Bronchial epithelial cell (primary cell): ENCODE results near the gene CD22. TPM values are rescaled to one million over a fixed set of nuclear protein-coding genes. Genes with fewer than 3 reads are reported as not detected.

Experiments used
- DNase-seq: peaks from one replicate; pipeline ENCODE4 v3.0.0-alpha.2; 2010; ENCODE audit warnings: low read depth
- FAIRE-seq: peaks from 2 replicates; lab custom pipeline; 2011; peaks lifted over from hg19 to GRCh38; lab: Jason Lieb, UNC
- H3K27me3 ChIP-seq: 2 replicates; pipeline ENCODE4 v1.5.1; 2011; ENCODE audit warnings: low read length; ENCODE audit not compliant: control insufficient read depth, insufficient read depth
- H3K36me3 ChIP-seq: 2 replicates; pipeline ENCODE4 v1.5.1; 2011; ENCODE audit warnings: low read length; ENCODE audit not compliant: control insufficient read depth, insufficient read depth
- H3K4me3 ChIP-seq: 2 replicates; pipeline ENCODE4 v1.5.1; 2011; ENCODE audit warnings: mild to moderate bottlenecking, low read depth, low read length, control low read depth
- total RNA-seq: library from RNA; depleted of rRNA; stranded (reverse); fragments of >200 nt; gene quantifications from 2 replicates; pipeline ENCODE4 v1.2.1, GENCODE V29; 2014
- TF ChIP-seq, protein P1 (sequence below): IDR thresholded peaks from 2 replicates; pipeline ENCODE4 v1.5.1; 2011; ENCODE audit warnings: mild to moderate bottlenecking, moderate library complexity, low read length, control low read depth, inconsistent platforms; ENCODE audit not compliant: insufficient read depth, severe bottlenecking

Gene CD22
- total RNA-seq = 0.53 TPM in 1 of 2 replicates, not detected in the other

DNA sequence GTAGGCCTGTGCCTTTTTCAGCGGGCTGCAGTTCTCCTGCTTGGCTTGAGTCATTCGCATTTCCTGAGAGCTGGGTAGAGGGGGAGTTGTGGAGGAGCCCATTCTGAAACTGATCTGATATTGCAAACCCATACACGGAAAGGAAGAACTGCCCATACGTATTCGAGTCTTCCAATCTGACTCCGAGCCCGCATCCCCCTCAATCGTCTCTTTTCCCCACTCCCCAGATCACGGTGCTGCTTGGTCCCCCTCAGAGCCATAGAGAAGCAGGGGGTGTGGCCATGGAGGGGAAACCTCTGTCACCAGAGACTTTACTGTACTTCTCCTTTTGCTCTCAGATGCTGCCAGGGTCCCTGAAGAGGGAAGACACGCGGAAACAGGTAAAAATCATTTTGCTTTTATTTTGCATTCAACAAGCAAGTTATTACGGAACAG, at the start of gene CD22:
CD22 (plus strand) TSS at position 337 of the 435 bp plus-strand sequence. CDS start 2,854 bp downstream, outside the sequence.
- Histone ChIP-seq H3K27me3 (no peaks in the 10 kb centered on the region), H3K36me3 (no peaks in the 10 kb centered on the region), H3K4me3 (no peak within 1 kb of the TSS)
- TF ChIP-seq, protein P1, sequence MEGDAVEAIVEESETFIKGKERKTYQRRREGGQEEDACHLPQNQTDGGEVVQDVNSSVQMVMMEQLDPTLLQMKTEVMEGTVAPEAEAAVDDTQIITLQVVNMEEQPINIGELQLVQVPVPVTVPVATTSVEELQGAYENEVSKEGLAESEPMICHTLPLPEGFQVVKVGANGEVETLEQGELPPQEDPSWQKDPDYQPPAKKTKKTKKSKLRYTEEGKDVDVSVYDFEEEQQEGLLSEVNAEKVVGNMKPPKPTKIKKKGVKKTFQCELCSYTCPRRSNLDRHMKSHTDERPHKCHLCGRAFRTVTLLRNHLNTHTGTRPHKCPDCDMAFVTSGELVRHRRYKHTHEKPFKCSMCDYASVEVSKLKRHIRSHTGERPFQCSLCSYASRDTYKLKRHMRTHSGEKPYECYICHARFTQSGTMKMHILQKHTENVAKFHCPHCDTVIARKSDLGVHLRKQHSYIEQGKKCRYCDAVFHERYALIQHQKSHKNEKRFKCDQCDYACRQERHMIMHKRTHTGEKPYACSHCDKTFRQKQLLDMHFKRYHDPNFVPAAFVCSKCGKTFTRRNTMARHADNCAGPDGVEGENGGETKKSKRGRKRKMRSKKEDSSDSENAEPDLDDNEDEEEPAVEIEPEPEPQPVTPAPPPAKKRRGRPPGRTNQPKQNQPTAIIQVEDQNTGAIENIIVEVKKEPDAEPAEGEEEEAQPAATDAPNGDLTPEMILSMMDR = no peak
- DNase-seq (no peak), FAIRE-seq (no peak)

DNA sequence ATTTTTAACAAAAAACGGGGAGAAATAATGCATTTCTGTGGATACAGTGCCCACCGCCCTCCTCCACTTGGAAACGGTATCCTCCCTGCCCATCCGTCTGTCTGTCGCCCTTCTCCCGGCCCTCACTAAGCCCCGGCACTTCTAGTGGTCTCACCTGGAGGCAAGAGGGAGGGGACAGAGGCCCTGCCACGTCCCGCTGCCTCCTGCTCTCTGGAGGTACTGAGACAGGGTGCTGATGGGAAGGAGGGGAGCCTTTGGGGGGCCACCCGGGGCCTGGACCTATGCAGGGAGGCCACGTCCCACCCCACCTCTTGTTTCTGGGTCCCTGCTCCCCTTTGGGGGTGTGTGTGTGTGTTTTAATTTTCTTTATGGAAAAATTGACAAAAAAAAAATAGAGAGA, 49.6 kb upstream of the CD22 start:
- Histone ChIP-seq H3K27me3 (peaks cover 2% of the 10 kb centered on the region), H3K36me3 (peaks cover 12% of the 10 kb centered on the region), H3K4me3 (no peak overlapping the region)
- TF ChIP-seq, protein P1 = no peak
- DNase-seq (no peak), FAIRE-seq (no peak)

DNA sequence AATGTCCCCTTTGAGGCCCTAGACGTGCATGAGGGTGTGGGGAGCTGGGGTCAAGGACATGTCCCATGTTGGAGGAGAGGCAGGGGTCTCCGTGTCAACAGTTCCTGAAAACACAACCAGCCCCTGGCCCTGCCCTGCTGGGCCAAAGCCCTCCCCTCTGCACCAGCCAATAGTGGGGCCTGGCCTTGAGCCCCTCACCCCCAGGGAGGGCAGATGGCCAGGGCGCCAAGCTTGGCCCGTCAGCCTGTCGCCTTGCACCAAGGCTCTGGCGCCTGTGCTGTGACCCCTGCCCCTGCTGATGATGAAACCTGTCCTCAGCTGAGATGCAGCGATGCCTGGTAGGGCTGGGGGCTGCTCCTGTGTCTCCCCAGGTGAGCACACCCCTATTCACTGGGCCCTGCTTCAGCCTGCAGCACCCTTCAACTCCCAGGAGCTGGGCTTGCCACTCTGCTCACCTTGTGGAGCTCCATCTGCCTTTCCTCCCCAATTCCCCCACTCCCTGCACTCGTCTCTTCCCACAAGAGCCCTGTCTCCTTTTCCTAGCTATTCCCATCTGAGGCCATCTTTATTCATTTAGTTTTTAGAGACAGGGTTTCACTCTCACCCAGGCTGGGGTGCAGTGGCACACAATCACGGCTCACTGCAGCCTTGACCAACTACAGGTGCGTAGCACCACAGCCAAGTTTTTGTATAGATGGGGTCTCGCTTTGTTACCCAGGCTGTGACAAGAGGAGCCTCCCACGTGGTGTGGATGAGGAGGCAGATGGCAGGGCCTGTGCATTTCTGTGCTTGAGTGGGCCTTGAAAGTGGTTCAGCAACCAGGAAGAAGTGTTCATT, 48.8 kb upstream of the CD22 start:
- DNase-seq (no peak), FAIRE-seq (no peak)
- TF ChIP-seq, protein P1 = no peak
- H3K27me3 ChIP-seq = peaks cover 2% of the 10 kb centered on the region
- peaks cover 10% of the 10 kb centered on the region for H3K36me3 ChIP-seq
- no peak overlapping the region for H3K4me3 ChIP-seq

DNA sequence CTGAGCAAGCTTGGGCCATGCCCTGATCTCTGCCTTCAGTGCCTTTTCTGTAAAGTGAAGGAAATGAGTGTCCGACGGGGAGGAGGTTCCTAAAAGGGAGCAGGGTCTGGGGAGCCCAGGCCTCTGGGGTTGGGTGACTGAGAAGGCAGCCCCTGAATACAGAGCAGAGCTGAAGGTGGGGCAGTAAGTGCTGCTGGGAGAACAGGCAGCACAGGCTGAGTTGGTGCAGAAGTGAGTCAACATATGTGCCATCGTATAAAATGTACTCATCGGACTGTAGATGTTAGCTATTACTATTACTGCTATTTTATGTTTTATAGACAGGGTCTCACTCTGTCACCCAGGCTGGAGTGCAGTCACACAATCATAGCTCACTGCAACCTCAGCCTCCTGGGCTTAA, 47.7 kb upstream of the CD22 start:
- TF ChIP-seq, protein P1 = no peak
- Histone ChIP-seq H3K27me3 (peaks cover 2% of the 10 kb centered on the region), H3K4me3 (no peak overlapping the region), H3K36me3 (peaks cover 10% of the 10 kb centered on the region)
- no peak for FAIRE-seq
- DNase-seq = no peak

DNA sequence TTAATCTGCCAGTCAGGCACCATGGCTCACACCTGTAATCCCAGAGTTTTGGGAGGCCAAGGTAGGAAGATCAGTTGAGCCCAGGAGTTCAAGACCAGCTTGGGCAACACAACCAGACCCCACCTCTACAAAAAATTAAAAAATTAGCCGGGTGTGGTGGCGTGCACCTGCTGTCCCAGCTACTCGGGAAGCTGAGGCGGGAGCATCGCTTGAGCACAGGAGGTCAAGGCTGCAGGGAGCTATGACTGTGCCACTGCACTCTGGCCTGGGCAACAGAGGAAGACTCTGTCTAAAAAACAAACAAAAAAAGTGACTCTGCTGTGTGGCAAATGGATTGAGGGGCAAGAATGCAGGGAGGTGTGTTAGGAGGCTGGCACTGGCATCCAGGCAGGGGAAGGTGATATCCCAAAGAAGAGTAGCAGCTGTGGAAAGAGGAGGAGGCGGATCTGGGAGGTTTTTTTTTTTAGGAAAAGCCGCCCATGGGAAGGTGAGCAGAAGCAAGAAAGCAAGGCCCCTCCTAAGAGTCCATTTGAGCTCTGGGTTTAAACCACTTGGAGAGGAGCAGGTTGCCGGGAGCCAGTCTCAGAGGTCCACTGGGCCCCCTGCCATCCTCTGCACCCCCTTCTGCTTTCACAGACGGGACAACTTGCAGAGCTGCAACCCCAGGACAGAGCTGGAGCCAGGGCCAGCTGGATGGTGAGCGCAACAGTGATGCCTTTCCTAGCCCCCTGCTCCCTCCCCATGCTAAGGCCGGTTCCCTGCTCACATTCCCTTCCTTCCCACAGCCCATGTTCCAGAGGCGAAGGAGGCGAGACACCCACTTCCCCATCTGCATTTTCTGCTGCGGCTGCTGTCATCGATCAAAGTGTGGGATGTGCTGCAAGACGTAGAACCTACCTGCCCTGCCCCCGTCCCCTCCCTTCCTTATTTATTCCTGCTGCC, 44.6 kb upstream of the CD22 start:
- no peaks in the 10 kb centered on the region for H3K36me3 ChIP-seq
- TF ChIP-seq, protein P1 = no peak
- DNase-seq (no peak), FAIRE-seq (no peak)
- H3K27me3 ChIP-seq = peaks cover 2% of the 10 kb centered on the region
- no peak overlapping the region for H3K4me3 ChIP-seq
